Endothelial cell of umbilical vein (primary cell): ENCODE results near the gene NUDT13. TPM values are rescaled to one million over a fixed set of nuclear protein-coding genes. Genes with fewer than 3 reads are reported as not detected.

Experiments
- BruUV-seq: library from RNA; stranded (reverse); fragments of 400-500 nt; replicated peaks from 2 replicates; lab custom pipeline; 2021; lab: Mats Ljungman, UMichigan
- CTCF ChIA-PET: fragments of 300-600, 350-600 bp; sonication (Branson Sonifier 250); formaldehyde crosslinking; loops from one replicate; lab custom pipeline; 2021; ENCODE audit warnings: antibody characterized with exemption, inconsistent platforms; lab: Charles Lee
- POLR2A ChIA-PET: fragments of 300-600, 350-600 bp; sonication (Branson Sonifier 250); formaldehyde crosslinking; loops from one replicate; lab custom pipeline; 2021; ENCODE audit warnings: antibody characterized with exemption, inconsistent platforms; lab: Charles Lee
- DNase-seq: peaks from one replicate; pipeline ENCODE4 v3.0.0-alpha.2; 2011; ENCODE audit warnings: low read depth, low spot score
- FAIRE-seq: peaks from 2 replicates; lab custom pipeline; 2011; peaks lifted over from hg19 to GRCh38; lab: Jason Lieb, UNC
- H2AFZ ChIP-seq: 2 replicates; pipeline ENCODE4 v1.6.0; 2012; ENCODE audit warnings: low read depth, low read length, control low read depth, inconsistent platforms
- H3K27ac ChIP-seq: 2 replicates; pipeline ENCODE4 v1.5.1; 2011; ENCODE audit warnings: low read depth, mild to moderate bottlenecking, control low read depth, low read length, moderate library complexity; ENCODE audit not compliant: insufficient read depth
- H3K27me3 ChIP-seq, 2 experiments: 2 replicates each; pipeline versions ENCODE4 v1.6.0 to v1.6.1; 2011; ENCODE audit warnings: low read length in 2 of 2, mixed read lengths in 1 of 2; ENCODE audit not compliant: control insufficient read depth in 2 of 2, insufficient read depth in 2 of 2
- H3K36me3 ChIP-seq, 2 experiments: 2 replicates in 1 of 2; 3 replicates in 1 of 2; pipeline ENCODE4 v1.5.1; 2011; ENCODE audit warnings: low read length in 2 of 2, mild to moderate bottlenecking in 1 of 2, moderate library complexity in 1 of 2; ENCODE audit not compliant: control insufficient read depth in 2 of 2, insufficient read depth in 2 of 2; ENCODE audit errors: extremely low read depth in 1 of 2
- H3K4me1 ChIP-seq: 3 replicates; pipeline ENCODE4 v1.5.1; 2011; ENCODE audit warnings: mild to moderate bottlenecking, low read length; ENCODE audit not compliant: control insufficient read depth, insufficient read depth; ENCODE audit errors: extremely low read depth
- H3K4me2 ChIP-seq: 2 replicates; pipeline ENCODE4 v1.6.1; 2011; ENCODE audit warnings: low read length, control low read depth, mixed read lengths; ENCODE audit not compliant: insufficient read depth
- H3K4me3 ChIP-seq, 3 experiments: fragments of 200-600 bp in 1 of 3; sonication (generic), shearing (Covaris generic) in 1 of 3; replicated peaks in 1 of 3; 2 replicates each; pipeline ENCODE4 v1.5.1; 2011 to 2016; ENCODE audit warnings: control low read depth in 3 of 3, low read length in 3 of 3, mild to moderate bottlenecking in 2 of 3, inconsistent platforms in 1 of 3, low read depth in 1 of 3, moderate library complexity in 1 of 3; ENCODE audit not compliant: insufficient read depth in 1 of 3
- H3K79me2 ChIP-seq: 2 replicates; pipeline ENCODE4 v1.6.0; 2012; ENCODE audit warnings: low read length, inconsistent platforms; ENCODE audit not compliant: control insufficient read depth, insufficient read depth
- H3K9ac ChIP-seq: replicated peaks from 2 replicates; pipeline ENCODE3; 2011; ENCODE audit warnings: low read length, control low read depth; ENCODE audit not compliant: insufficient read depth; ENCODE audit errors: extremely low read depth
- H3K9me1 ChIP-seq: replicated peaks from 3 replicates; pipeline ENCODE4 v1.6.0; 2011; ENCODE audit warnings: mild to moderate bottlenecking, low read length; ENCODE audit not compliant: control insufficient read depth, insufficient read depth; ENCODE audit errors: extremely low read depth
- H3K9me3 ChIP-seq: replicated peaks from 2 replicates; pipeline ENCODE4 v1.5.1; 2012; ENCODE audit warnings: low read length, inconsistent platforms; ENCODE audit not compliant: control insufficient read depth, insufficient read depth
- H4K20me1 ChIP-seq: replicated peaks from 2 replicates; pipeline ENCODE3; 2011; ENCODE audit warnings: mild to moderate bottlenecking, low read length; ENCODE audit not compliant: control insufficient read depth, insufficient read depth; ENCODE audit errors: extremely low read depth
- CTCF ChIP-seq, 2 donors: IDR thresholded peaks; 1 replicate in 1 of 2; 2 replicates in 1 of 2; pipeline ENCODE4 v1.5.1; 2011; ENCODE audit warnings: low read length in 2 of 2, mild to moderate bottlenecking in 2 of 2, moderate library complexity in 2 of 2, control low read depth in 1 of 2, inconsistent platforms in 1 of 2, low read depth in 1 of 2; ENCODE audit not compliant: insufficient read depth in 1 of 2; ENCODE audit errors: extremely low read depth in 1 of 2
- EZH2 ChIP-seq: IDR thresholded peaks from 2 replicates; pipeline ENCODE4 v1.6.1; 2012; ENCODE audit warnings: borderline replicate concordance, low read depth, mild to moderate bottlenecking, moderate library complexity, low read length, inconsistent platforms; ENCODE audit not compliant: severe bottlenecking
- FOS ChIP-seq: IDR thresholded peaks from 2 replicates; pipeline ENCODE4 v1.6.1; 2011; ENCODE audit warnings: mild to moderate bottlenecking, low read length, moderate library complexity, borderline replicate concordance; ENCODE audit not compliant: insufficient read depth
- GATA2 ChIP-seq: IDR thresholded peaks from 2 replicates; pipeline ENCODE4 v1.7.0; 2011; ENCODE audit warnings: low read depth, mild to moderate bottlenecking, moderate library complexity, mixed read lengths, low read length; ENCODE audit not compliant: insufficient read length, insufficient read depth
- JUN ChIP-seq: IDR thresholded peaks from 2 replicates; pipeline ENCODE4 v1.6.1; 2011; ENCODE audit warnings: borderline replicate concordance, low read depth; ENCODE audit not compliant: insufficient read length, insufficient read depth
- MAX ChIP-seq: IDR thresholded peaks from 2 replicates; pipeline ENCODE4 v1.6.1; 2011; ENCODE audit not compliant: insufficient read depth, insufficient read length
- MYC ChIP-seq: IDR thresholded peaks from one replicate; pipeline ENCODE4 v1.6.1; 2011; ENCODE audit warnings: mild to moderate bottlenecking, low read depth, low read length
- POLR2A ChIP-seq: IDR thresholded peaks from 2 replicates; pipeline ENCODE4 v1.6.1; 2012; ENCODE audit warnings: low read depth, mild to moderate bottlenecking, control low read depth, low read length
- POLR2AphosphoS5 ChIP-seq: IDR thresholded peaks from 2 replicates; pipeline ENCODE4 v1.6.1; 2012; ENCODE audit warnings: low read depth, mild to moderate bottlenecking, control low read depth, low read length, moderate library complexity; ENCODE audit not compliant: insufficient read depth
- dilution Hi-C: fragments of 300-500 bp; cut with MboI; formaldehyde crosslinking; loops from one replicate; pipeline ENCODE4 v1.15.0; 2019; ENCODE audit warnings: low sequenced_read_pairs; ENCODE audit not compliant: extremely low pct_ligation_motif_present
- intact Hi-C: fragments of 100-400 bp; cut with micrococcal nuclease; formaldehyde crosslinking; loops from one replicate; pipeline ENCODE4 v1.10.0; 2022
- polyA plus RNA-seq, 4 experiments: library from polyadenylated mRNA; depleted of rRNA in 3 of 4; stranded (reverse) in 3 of 4; unstranded in 1 of 4; fragments of >200 nt; gene quantifications; 2 replicates each; pipeline versions ENCODE4 v1.2.1 to v1.2.3, GENCODE V29; 2011 to 2012; ENCODE audit warnings: missing spikeins in 1 of 4
- total RNA-seq: library from RNA; stranded (reverse); gene quantifications from 2 replicates; pipeline ENCODE4 v1.2.3, GENCODE V29; 2021

The NUDT13 gene
- total and polyA plus RNA-seq, 2 donors (not counting 3 experiments of a cell fraction or from before 2014, with no cell fraction given): 1.6 to 2.3 TPM

GRCh38 chr10:73163096-73163495 lies 52.8 kb downstream of the NUDT13 start:
- no peak overlapping the region for H3K27ac ChIP-seq
- H3K4me2 ChIP-seq: no peak overlapping the region
- no peak overlapping the region for H2AFZ ChIP-seq
- CTCF ChIA-PET: interaction anchor here (1.1 to 1.5 kb wide), 2 partner anchors 25 to 66 kb away, joined by 3 to 6 read pairs; partner anchors contain the start of gene P4HA1
- H3K9me1 ChIP-seq: no peaks in the 10 kb centered on the region
- no peaks in the 10 kb centered on the region for H3K9me3 ChIP-seq
- intact Hi-C loops (no loop called here), dilution Hi-C loops (no loop called here)
- no TSS peak for BruUV-seq
- H3K79me2 ChIP-seq: peaks cover 66% of the 10 kb centered on the region
- TF ChIP-seq POLR2A: no peak
- POLR2A ChIA-PET: no interaction called here
- DNase-seq (no peak), FAIRE-seq (no peak)
- H3K4me1 ChIP-seq: peaks cover 3% of the 10 kb centered on the region
- H3K36me3 ChIP-seq: peaks cover 4% of the 10 kb centered on the region in 2 experiments
- H3K4me3 ChIP-seq: no peak overlapping the region
- H4K20me1 ChIP-seq: peaks cover 7% of the 10 kb centered on the region
- no peaks in the 10 kb centered on the region for H3K27me3 ChIP-seq
- H3K9ac ChIP-seq: no peak overlapping the region

- no peak for TF ChIP-seq JUN
- TF ChIP-seq FOS: no peak
- TF ChIP-seq POLR2AphosphoS5: no peak
- TF ChIP-seq POLR2A: no peak
- TF ChIP-seq EZH2: no peak
- no peak for TF ChIP-seq CTCF (IDR thresholded peaks at IDR 0.05; ENCODE audit: extremely low read depth in 1 of 2, insufficient read depth in 1 of 2, low read depth in 1 of 2, low read length in 2 of 2)
- no peak for TF ChIP-seq MYC
- TF ChIP-seq MAX: no peak
- no peak for TF ChIP-seq GATA2
- Histone ChIP-seq H3K79me2 (peaks cover 53% of the 10 kb centered on the region), H2AFZ (no peak overlapping the region), H3K9me3 (no peaks in the 10 kb centered on the region), H3K4me2 (peak overlapping the region; percentile 88), H3K27me3 (no peaks in the 10 kb centered on the region), H3K36me3 (peaks cover 4% of the 10 kb centered on the region in 2 experiments), H4K20me1 (peaks cover 5% of the 10 kb centered on the region), H3K27ac (peak overlapping the region; percentile 79), H3K9ac (peak overlapping the region; percentile 96), H3K4me3 (peak overlapping the region; percentile 24 to 95 (median 81)), H3K4me1 (peaks cover 9% of the 10 kb centered on the region), H3K9me1 (no peaks in the 10 kb centered on the region)
- DNase-seq (no peak), FAIRE-seq (no peak)
- ChIA-PET POLR2A (no interaction called here), CTCF (no interaction called here)
- intact Hi-C loops: loop anchor here (5.0 kb wide), 1 partner anchor 190 kb away; the partner anchor contains the start of gene CFAP70
- dilution Hi-C loops: no loop called here
- no TSS peak for BruUV-seq
Measured at GRCh38 chr10:73166972-73167371, 56.7 kb downstream of the NUDT13 start.
